GM21423 (cell line): Measurements from ENCODE around the gene TTPAL.

ENCODE experiments used
- ATAC-seq: cut with Tn5 transposase; IDR thresholded peaks from one replicate; pipeline ENCODE4 v1.9.1; 2021; ENCODE audit warnings: mild to moderate bottlenecking, moderate library complexity; ENCODE audit not compliant: unreplicated experiment

The TTPAL gene

GRCh38 chr20:44532981-44533331 lies 57.3 kb downstream of the TTPAL start:
- no peak for ATAC-seq

GRCh38 chr20:44533928-44534327 lies 58.3 kb downstream of the TTPAL start:
- ATAC-seq: no peak

- no peak for ATAC-seq
Measured at GRCh38 chr20:44536175-44536574, 60.5 kb downstream of the TTPAL start.

- ATAC-seq: no peak
Measured at GRCh38 chr20:44537993-44538392, 62.3 kb downstream of the TTPAL start.

- ATAC-seq: no peak
Measured at GRCh38 chr20:44540834-44541233, 65.2 kb downstream of the TTPAL start.

GRCh38 chr20:44541992-44542391 lies 66.3 kb downstream of the TTPAL start:
- ATAC-seq: no peak

GRCh38 chr20:44542890-44543289 lies 67.2 kb downstream of the TTPAL start:
- ATAC-seq: no peak

GRCh38 chr20:44543358-44543757 lies 67.7 kb downstream of the TTPAL start:
- ATAC-seq: no peak
